HG02623 (cell line): Measurements from ENCODE around the gene ZNF165.
"Not testable (repeated sequence)": the region's sequence is repeated elsewhere in the genome, so short reads cannot be mapped to it uniquely, and the experiment has no call there.

Source experiments
- ATAC-seq: cut with Tn5 transposase; IDR thresholded peaks from one replicate; pipeline ENCODE4 v1.9.1; 2021; ENCODE audit warnings: moderate library complexity; ENCODE audit not compliant: unreplicated experiment

ZNF165 gene

DNA sequence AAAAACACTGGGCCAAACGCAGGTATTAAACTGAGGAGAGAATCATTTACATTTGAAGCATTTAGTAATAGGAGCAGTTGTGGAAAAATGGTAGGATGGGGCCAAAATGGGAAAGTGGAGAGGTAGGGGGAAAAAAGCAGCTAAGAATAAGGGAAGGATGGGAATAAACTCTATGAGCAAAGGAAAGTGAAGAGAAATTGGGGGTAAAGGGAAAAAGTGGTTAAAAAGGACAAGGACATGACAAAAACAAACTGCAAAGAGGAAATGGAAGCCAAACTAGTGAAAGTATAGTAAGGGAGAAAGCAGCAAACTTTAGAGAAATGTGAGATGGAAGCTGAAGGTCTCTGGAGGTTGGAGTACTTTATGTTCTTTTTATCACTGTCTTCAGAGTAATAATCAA is 37.8 kb downstream of the ZNF165 start:
- no peak for ATAC-seq

DNA sequence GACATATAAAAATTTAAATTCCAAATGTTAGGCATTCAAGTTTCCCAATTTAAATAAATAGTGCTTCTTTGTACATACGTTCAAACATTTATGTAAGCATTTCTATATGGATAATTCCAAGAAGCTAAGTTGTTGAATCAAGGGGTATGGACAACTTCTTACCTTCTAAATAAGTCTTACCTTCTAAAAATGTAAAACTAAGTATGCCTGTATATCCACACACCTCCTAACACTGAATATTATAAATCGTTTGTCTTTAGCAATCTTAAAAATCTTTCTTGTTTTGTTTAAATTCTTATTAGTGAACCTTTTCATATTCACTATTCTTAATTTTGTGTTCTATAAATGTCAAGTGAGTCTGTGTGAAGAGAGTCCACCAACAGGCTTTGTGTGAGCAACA is 41.5 kb downstream of the ZNF165 start:
- no peak for ATAC-seq

- ATAC-seq = not testable (repeated sequence)
Measured at GRCh38 chr6:28122283-28122682, 41.9 kb downstream of the ZNF165 start.

DNA sequence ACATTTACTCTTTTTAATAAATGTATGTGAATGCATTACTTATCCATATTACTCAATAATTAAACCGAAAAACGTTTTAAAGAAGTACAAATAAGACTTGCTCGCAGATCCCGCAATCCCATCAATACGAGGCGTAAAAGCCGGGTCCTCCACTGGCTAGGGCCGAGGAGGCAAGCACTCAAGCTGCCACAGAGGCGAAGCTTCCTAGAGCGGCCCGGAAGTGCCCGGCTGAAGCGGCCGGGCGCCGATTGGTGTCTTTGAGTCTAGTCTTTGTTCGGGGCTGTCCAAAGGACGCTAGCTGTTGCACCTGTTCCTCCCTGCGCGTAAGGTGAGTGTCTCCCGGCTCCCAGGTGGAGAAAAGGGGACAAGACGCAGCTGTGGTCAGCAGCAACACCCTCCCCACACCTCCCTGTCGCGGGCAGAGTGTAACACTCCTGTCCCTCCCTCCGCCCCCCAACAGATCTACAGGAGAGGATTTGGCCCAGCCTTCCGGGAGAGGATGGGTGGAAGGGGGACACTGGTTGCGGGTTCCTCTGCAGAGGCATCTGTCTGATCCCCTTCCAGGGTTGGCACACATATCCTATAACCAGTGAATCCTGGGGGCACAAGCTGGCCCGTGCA is 44.1 kb downstream of the ZNF165 start, which contains the start of gene ZSCAN16:
Gene ZSCAN16 (plus strand): TSS at position 260 of the 621 bp plus-strand sequence. CDS start 835 bp downstream, outside the sequence.
- peak; percentile 99 for ATAC-seq

DNA sequence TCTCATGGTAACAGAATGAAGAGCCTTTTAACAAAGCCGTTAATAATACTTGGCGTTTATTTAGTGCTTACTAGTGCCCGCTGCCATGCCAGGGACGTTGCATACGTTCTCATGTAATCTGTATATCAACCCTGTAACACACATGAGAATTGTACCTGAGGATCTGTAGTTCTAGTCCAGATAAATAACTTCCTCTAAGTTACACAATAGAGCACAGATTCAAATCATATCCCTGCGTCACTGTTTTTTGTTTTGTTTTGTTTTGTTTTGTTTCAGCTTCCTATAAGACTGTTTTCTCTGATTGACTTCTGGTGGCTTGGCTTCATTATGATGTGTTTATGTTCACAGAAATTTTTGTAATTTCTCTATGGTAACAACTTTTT is 44.6 kb downstream of the ZNF165 start:
- ATAC-seq = no peak

- ATAC-seq = no peak
Measured at GRCh38 chr6:28125401-28125800, 45.0 kb downstream of the ZNF165 start.

DNA sequence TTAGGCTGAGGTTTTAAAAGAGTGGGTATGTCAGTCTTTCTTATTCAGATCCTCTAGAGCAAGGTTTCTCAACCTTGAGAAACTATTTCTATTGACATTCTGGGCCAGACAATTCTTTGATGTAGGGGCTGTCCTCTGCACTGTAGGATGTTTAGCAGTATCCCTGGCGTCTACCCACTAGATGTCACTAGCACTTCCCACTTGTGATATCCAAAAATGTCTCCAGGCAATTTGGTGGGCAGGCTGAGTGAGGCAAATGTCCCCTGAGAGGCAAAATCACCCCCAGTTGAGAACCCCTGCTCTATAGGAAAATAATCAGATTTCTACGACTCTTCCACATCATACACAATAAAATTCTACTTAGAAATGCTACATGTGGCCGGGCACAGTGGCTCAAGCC is 53.6 kb downstream of the ZNF165 start:
- no peak for ATAC-seq

DNA sequence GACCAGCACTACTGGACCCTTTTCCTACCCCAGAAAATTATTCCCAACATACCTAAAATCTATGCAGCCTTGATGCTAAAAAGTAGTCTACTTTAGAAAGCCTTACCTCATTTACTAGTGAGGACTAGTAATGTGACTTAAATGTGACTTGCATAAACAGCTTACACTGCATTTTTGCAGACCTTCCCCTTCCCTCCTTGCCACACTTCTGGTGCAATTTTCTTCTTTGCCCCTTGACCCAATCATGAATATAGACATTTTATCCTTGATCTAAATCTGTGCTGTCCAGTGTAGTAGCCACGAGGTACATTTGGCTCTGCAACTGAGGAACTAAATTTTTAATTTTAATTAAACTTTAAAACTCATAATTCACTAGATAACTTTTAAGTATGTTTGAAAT is 54.3 kb downstream of the ZNF165 start:
- no peak for ATAC-seq

- ATAC-seq = no peak
Measured at GRCh38 chr6:28135393-28135792, 55.0 kb downstream of the ZNF165 start.

DNA sequence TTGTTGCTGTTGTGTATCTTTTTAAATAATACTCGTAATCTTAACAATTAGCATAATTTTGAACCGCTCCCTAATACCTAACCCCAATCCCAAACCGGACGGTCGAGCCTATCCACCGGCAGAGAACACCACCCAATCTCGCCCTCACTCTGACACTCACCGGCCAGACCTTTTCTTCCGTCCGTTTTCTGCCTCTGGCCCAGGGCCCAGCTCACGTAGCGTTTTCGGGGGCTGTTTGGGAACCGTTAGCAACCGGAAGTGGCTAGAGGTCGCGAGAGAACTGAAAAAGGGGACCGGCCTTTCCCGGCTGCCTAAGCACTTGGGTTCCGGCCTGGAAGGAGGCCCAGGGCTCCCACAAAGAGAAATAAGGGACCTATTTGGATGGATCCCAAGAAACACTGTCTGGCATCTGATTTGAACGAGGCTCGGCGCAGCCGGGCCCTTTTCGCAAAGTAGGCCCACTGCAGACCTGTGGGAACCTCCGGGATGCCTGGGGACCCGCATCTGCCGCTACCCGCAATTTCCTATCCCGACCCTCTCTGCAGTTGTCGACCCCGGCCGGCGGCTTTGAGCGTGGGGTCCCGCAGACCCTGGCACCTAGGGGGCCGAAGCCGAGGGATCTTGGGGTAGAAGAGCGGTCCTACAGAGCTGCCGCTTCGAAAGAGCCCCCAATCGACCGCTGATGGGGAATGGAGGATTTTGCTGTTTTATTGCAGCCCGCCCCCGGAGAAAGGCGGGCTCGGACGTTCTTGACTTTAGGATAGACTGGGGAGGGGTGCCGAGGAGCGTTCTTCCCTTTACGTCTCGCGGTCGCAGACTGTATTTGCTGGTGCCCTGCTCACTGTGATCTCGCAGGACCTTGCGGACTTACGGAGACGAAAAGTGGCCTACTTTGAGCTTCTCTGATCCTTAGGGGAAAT is 56.5 kb downstream of the ZNF165 start:
- peak; percentile 65 for ATAC-seq

GRCh38 chr6:28137505-28137981 is 57.2 kb downstream of the ZNF165 start:
- no peak for ATAC-seq
